SK-N-SH treated with all-trans-retinoic acid at 6 μM for 48 hours (cell line): ENCODE data around the gene KIF11.

ENCODE experiments used
- ATAC-seq: fragments of 200-7000 bp; cut with Tn5 transposase; 3 replicates; pipeline ENCODE4 v1.9.1; 2020; ENCODE audit warnings: mild to moderate bottlenecking, moderate library complexity
- ARNTL ChIP-seq: fragments of 450-650 bp; formaldehyde crosslinking; IDR thresholded peaks from 2 replicates; pipeline ENCODE4 v1.5.0; 2020; ENCODE audit warnings: low read depth, mild to moderate bottlenecking, moderate library complexity, borderline replicate concordance
- BACH2 ChIP-seq: fragments of 250-450 bp; sonication (Bioruptor Pico); IDR thresholded peaks from 2 replicates; pipeline ENCODE4 v1.9.0; 2021; ENCODE audit warnings: mild to moderate bottlenecking, borderline replicate concordance
- CSDC2 ChIP-seq: fragments of 250-450 bp; sonication (Bioruptor Pico); IDR thresholded peaks from 2 replicates; pipeline ENCODE4 v1.5.0; 2020; ENCODE audit warnings: mild to moderate bottlenecking, moderate library complexity
- ESRRG ChIP-seq: fragments of 250-450 bp; sonication (Bioruptor Pico); IDR thresholded peaks from 2 replicates; pipeline ENCODE4 v1.6.1; 2021; ENCODE audit warnings: mild to moderate bottlenecking
- GLIS3 ChIP-seq: fragments of 250-450 bp; sonication (Bioruptor Pico); IDR thresholded peaks from 2 replicates; pipeline ENCODE4 v1.5.0; 2020; ENCODE audit warnings: mild to moderate bottlenecking, moderate library complexity
- ISL1 ChIP-seq: fragments of 250-450 bp; sonication (Bioruptor Pico); IDR thresholded peaks from 2 replicates; pipeline ENCODE4 v2.1.2; 2022; ENCODE audit warnings: mild to moderate bottlenecking, moderate library complexity
- OSR1 ChIP-seq: fragments of 250-450 bp; sonication (Bioruptor Pico); IDR thresholded peaks from 2 replicates; pipeline ENCODE4 v1.8.0; 2022; ENCODE audit warnings: moderate library complexity, mild to moderate bottlenecking, inconsistent platforms
- PPARA ChIP-seq: fragments of 250-450 bp; sonication (Bioruptor Pico); IDR thresholded peaks from 2 replicates; pipeline ENCODE4 v1.5.0; 2020; ENCODE audit warnings: mild to moderate bottlenecking, borderline replicate concordance
- RARB ChIP-seq: fragments of 250-450 bp; sonication (Bioruptor Pico); IDR thresholded peaks from 2 replicates; pipeline ENCODE4 v1.8.0; 2021; ENCODE audit warnings: mild to moderate bottlenecking, moderate library complexity
- SNAI2 ChIP-seq: fragments of 250-450 bp; sonication (Bioruptor Pico); IDR thresholded peaks from 2 replicates; pipeline ENCODE4 v1.5.0; 2020; ENCODE audit warnings: mild to moderate bottlenecking, moderate library complexity
- TCF4 ChIP-seq: fragments of 250-450 bp; sonication (Bioruptor Pico); IDR thresholded peaks from 2 replicates; pipeline ENCODE4 v1.8.0; 2021; ENCODE audit warnings: mild to moderate bottlenecking, moderate library complexity, borderline replicate concordance
- TOX ChIP-seq: fragments of 250-450 bp; sonication (Bioruptor Pico); IDR thresholded peaks from 2 replicates; pipeline ENCODE4 v1.8.0; 2021; ENCODE audit warnings: mild to moderate bottlenecking, moderate library complexity, borderline replicate concordance
- ZC3H10 ChIP-seq: fragments of 250-450 bp; sonication (Bioruptor Pico); IDR thresholded peaks from 2 replicates; pipeline ENCODE4 v1.5.1; 2021; ENCODE audit warnings: mild to moderate bottlenecking, moderate library complexity
- ZFP3 ChIP-seq: fragments of 250-450 bp; sonication (Bioruptor Pico); IDR thresholded peaks from 2 replicates; pipeline ENCODE4 v1.5.0; 2020; ENCODE audit warnings: mild to moderate bottlenecking, moderate library complexity
- ZFP30 ChIP-seq: fragments of 450-650 bp; formaldehyde crosslinking; IDR thresholded peaks from 2 replicates; pipeline ENCODE4 v1.5.0; 2022; ENCODE audit warnings: mild to moderate bottlenecking, moderate library complexity
- ZNF565 ChIP-seq: fragments of 450-650 bp; formaldehyde crosslinking; conservative IDR thresholded peaks from 2 replicates; pipeline ENCODE4 v1.5.0; 2020; ENCODE audit warnings: low read depth, mild to moderate bottlenecking, moderate library complexity
- ZNF70 ChIP-seq: fragments of 450-650 bp; formaldehyde crosslinking; IDR thresholded peaks from 2 replicates; pipeline ENCODE4 v1.5.0; 2020; ENCODE audit warnings: mild to moderate bottlenecking, moderate library complexity
- ZNF8 ChIP-seq: fragments of 450-650 bp; formaldehyde crosslinking; IDR thresholded peaks from 2 replicates; pipeline ENCODE4 v1.5.0; 2020; ENCODE audit warnings: mild to moderate bottlenecking, moderate library complexity
- TF ChIP-seq, protein P1 (sequence below): fragments of 250-450 bp; sonication (Bioruptor Pico); IDR thresholded peaks from 2 replicates; pipeline ENCODE4 v1.5.0; 2020; ENCODE audit warnings: mild to moderate bottlenecking, moderate library complexity
- TF ChIP-seq, protein P2 (sequence below): fragments of 250-450 bp; sonication (Bioruptor Pico); IDR thresholded peaks from 2 replicates; pipeline ENCODE4 v1.8.0; 2021; ENCODE audit warnings: low read depth, mild to moderate bottlenecking, moderate library complexity, borderline replicate concordance
- TF ChIP-seq, protein P3 (sequence below): fragments of 250-450 bp; sonication (Bioruptor Pico); IDR thresholded peaks from 2 replicates; pipeline ENCODE4 v1.5.1; 2021; ENCODE audit warnings: mild to moderate bottlenecking, moderate library complexity

The KIF11 gene

DNA sequence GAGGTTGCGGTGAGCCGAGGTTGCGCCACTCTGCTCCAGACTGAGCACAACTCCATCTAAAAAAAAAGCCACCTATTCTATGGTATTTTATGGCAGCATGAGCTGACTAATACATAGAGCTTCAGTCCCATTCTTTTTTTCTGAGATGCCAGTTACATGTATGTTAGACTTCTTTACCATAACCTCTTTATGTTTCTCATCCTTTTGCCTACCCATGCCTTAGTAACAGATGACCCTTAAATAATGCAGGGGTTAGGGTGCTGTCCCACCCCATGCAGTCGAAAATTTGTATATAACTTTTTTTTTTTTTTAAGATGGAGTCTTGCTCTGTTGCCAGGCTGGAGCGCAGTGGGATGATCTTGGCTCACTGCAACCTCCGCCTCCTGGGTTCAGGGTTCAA lies 74.1 kb downstream of the KIF11 start (continued):
- TF ChIP-seq SNAI2 (CRISPR knock-in tag) = no peak

DNA sequence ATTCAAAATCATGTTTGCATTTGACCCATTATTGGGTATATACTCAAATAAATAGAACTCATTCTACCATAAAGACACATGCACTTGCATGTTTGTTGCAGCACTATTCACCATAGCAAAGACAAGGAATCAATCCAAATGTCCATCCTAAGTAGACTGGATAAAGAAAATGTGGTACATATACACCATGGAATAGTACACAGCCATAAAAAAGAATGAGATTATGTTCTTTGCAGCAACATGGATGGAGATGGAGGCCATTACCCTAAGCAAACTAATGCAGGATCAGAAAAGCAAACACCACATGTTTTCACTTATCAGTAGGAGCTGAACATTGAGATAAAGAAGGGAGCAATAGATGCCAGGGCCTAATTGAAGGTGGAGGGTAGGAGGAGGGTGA lies 84.8 kb downstream of the KIF11 start:
- TF ChIP-seq ZC3H10 (CRISPR knock-in tag) (no peak), ESRRG (no peak), BACH2 (CRISPR knock-in tag) (no peak), ZNF8 (CRISPR knock-in tag) (peak; percentile 73; the same call in 1 of the 2 replicates), GLIS3 (CRISPR knock-in tag) (no peak), ZFP3 (CRISPR knock-in tag) (no peak)
- TF ChIP-seq, protein P1, sequence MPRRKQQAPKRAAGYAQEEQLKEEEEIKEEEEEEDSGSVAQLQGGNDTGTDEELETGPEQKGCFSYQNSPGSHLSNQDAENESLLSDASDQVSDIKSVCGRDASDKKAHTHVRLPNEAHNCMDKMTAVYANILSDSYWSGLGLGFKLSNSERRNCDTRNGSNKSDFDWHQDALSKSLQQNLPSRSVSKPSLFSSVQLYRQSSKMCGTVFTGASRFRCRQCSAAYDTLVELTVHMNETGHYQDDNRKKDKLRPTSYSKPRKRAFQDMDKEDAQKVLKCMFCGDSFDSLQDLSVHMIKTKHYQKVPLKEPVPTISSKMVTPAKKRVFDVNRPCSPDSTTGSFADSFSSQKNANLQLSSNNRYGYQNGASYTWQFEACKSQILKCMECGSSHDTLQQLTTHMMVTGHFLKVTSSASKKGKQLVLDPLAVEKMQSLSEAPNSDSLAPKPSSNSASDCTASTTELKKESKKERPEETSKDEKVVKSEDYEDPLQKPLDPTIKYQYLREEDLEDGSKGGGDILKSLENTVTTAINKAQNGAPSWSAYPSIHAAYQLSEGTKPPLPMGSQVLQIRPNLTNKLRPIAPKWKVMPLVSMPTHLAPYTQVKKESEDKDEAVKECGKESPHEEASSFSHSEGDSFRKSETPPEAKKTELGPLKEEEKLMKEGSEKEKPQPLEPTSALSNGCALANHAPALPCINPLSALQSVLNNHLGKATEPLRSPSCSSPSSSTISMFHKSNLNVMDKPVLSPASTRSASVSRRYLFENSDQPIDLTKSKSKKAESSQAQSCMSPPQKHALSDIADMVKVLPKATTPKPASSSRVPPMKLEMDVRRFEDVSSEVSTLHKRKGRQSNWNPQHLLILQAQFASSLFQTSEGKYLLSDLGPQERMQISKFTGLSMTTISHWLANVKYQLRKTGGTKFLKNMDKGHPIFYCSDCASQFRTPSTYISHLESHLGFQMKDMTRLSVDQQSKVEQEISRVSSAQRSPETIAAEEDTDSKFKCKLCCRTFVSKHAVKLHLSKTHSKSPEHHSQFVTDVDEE = no peak
- no peak for ATAC-seq

DNA sequence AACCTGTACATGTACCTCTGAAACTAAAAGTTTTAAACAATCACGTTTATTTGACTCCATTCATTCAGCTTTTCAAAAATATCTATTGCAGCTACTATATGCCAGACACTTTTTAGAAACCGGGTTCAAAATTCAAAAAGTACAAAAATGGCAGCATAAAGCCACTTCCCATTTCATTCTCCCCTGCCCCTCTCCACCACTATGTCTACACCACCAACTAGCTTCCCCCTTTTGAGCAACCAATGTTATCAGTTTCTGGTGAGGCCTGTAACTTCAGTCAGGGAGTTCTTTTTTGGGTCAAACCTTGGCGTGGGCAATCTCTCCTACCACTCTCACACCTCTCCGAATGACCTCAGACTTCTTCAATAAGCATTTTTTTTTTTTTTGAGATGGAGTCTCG lies 85.3 kb downstream of the KIF11 start:
- ATAC-seq = no peak
- no peak for TF ChIP-seq TCF4 (CRISPR knock-in tag)
- TF ChIP-seq ISL1 (CRISPR knock-in tag) = no peak
- TF ChIP-seq ZNF565 (CRISPR knock-in tag) = no peak
- TF ChIP-seq, protein P1 = no peak
- TF ChIP-seq, protein P2, sequence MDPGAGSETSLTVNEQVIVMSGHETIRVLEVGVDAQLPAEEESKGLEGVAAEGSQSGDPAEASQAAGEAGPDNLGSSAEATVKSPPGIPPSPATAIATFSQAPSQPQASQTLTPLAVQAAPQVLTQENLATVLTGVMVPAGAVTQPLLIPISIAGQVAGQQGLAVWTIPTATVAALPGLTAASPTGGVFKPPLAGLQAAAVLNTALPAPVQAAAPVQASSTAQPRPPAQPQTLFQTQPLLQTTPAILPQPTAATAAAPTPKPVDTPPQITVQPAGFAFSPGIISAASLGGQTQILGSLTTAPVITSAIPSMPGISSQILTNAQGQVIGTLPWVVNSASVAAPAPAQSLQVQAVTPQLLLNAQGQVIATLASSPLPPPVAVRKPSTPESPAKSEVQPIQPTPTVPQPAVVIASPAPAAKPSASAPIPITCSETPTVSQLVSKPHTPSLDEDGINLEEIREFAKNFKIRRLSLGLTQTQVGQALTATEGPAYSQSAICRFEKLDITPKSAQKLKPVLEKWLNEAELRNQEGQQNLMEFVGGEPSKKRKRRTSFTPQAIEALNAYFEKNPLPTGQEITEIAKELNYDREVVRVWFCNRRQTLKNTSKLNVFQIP (CRISPR knock-in tag) = no peak
- no peak for TF ChIP-seq CSDC2
- no peak for TF ChIP-seq TOX
- TF ChIP-seq SNAI2 (CRISPR knock-in tag) = no peak
- no peak for TF ChIP-seq BACH2 (CRISPR knock-in tag)
- no peak for TF ChIP-seq ARNTL (CRISPR knock-in tag)
- TF ChIP-seq, protein P3, sequence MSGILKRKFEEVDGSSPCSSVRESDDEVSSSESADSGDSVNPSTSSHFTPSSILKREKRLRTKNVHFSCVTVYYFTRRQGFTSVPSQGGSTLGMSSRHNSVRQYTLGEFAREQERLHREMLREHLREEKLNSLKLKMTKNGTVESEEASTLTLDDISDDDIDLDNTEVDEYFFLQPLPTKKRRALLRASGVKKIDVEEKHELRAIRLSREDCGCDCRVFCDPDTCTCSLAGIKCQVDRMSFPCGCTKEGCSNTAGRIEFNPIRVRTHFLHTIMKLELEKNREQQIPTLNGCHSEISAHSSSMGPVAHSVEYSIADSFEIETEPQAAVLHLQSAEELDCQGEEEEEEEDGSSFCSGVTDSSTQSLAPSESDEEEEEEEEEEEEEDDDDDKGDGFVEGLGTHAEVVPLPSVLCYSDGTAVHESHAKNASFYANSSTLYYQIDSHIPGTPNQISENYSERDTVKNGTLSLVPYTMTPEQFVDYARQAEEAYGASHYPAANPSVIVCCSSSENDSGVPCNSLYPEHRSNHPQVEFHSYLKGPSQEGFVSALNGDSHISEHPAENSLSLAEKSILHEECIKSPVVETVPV (CRISPR knock-in tag) = no peak
- no peak for TF ChIP-seq ZFP30 (CRISPR knock-in tag)

DNA sequence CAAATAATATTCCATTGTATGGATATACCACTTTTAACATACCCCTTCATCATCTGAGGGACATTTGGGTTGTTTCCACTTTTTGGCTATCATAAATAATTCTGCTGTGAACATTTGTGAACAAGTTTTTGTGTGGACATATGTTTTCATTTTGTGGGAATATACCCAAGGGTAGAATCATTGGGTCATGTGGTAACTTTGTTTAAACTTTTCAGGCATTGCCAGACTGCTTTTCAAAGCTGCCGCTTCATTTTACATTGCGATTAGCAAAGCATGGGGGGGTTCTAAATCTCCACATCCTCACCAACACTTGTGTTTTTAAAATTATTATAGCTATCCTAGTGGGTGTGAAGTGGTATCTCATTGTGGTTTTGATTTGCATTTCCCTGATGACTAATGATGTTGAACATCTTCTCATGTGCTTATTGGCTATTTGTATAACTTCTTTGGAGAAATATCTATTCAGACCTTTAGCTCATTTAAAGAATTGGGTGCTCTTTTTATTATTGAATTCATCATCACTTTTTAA lies 88.4 kb downstream of the KIF11 start:
- no peak for ATAC-seq
- no peak for TF ChIP-seq BACH2 (CRISPR knock-in tag)
- peak; percentile 38; the same call in 1 of the 2 replicates for TF ChIP-seq ZNF8 (CRISPR knock-in tag)

DNA sequence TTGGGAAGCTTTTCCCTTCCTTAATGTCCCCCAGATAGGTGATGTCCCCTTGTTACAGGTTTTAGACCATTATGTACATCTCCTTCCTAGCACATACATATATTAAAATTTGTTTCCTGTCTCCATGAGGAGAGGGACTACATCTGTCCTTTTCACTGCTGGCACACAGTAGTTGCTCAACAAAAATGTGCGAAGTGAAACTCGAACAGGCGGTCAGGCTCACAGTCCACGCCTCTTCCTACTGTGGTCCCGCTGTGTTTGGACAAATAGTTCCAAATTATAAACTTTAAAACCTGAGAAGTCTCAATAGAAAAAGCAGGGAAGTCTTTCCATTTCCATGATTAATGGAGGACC lies 95.6 kb downstream of the KIF11 start:
- ATAC-seq = no peak
- TF ChIP-seq GLIS3 (CRISPR knock-in tag) = no peak
- no peak for TF ChIP-seq ZC3H10 (CRISPR knock-in tag)
- TF ChIP-seq OSR1 = no peak
- no peak for TF ChIP-seq TCF4 (CRISPR knock-in tag)
- TF ChIP-seq, protein P2 (CRISPR knock-in tag) = no peak
- TF ChIP-seq TOX = no peak
- TF ChIP-seq RARB (CRISPR knock-in tag) = no peak
- no peak for TF ChIP-seq SNAI2 (CRISPR knock-in tag)
- TF ChIP-seq ZFP30 (CRISPR knock-in tag) = no peak
- no peak for TF ChIP-seq ZNF70
- TF ChIP-seq BACH2 (CRISPR knock-in tag) = no peak
- TF ChIP-seq ZNF8 (CRISPR knock-in tag) = no peak
- TF ChIP-seq ZFP3 (CRISPR knock-in tag) = no peak
- TF ChIP-seq PPARA (CRISPR knock-in tag) = no peak
- no peak for TF ChIP-seq CSDC2
- no peak for TF ChIP-seq ZNF565 (CRISPR knock-in tag)
